IMR-90 (cell line): ENCODE data around the gene TMEM204. TPM values are rescaled to one million over a fixed set of nuclear protein-coding genes. Genes with fewer than 3 reads are reported as not detected.

Experiments
- ATAC-seq: fragments of 200-7000 bp; cut with Tn5 transposase; 2 replicates; pipeline ENCODE4 v1.9.1; 2020; ENCODE audit warnings: low read depth, mild to moderate bottlenecking, moderate library complexity
- BruUV-seq: library from RNA; stranded (reverse); fragments of 400-500 nt; replicated peaks from 2 replicates; lab custom pipeline; 2021; lab: Mats Ljungman, UMichigan
- CTCF ChIA-PET: fragments of 300-600 bp; formaldehyde crosslinking; extraction: SDS; loops from one replicate; lab custom pipeline; 2021; ENCODE audit warnings: antibody characterized with exemption; lab: Yijun Ruan, JAX
- POLR2A ChIA-PET: fragments of 300-600 bp; sonication (Branson Sonifier 250); formaldehyde crosslinking; loops from one replicate; lab custom pipeline; 2022; ENCODE audit warnings: antibody characterized with exemption; ENCODE audit not compliant: unreplicated experiment; lab: Charles Lee
- DNase-seq: peaks from one replicate; pipeline ENCODE4 v3.0.0; 2013
- H2AFZ ChIP-seq: replicated peaks from 2 replicates; pipeline ENCODE3; 2013; ENCODE audit warnings: low read length, mild to moderate bottlenecking; ENCODE audit not compliant: poor library complexity
- H2AK5ac ChIP-seq: 2 replicates; pipeline ENCODE4 v1.6.1; 2013; ENCODE audit warnings: low read depth, low read length, inconsistent platforms
- H2AK9ac ChIP-seq: replicated peaks from 2 replicates; pipeline ENCODE3; 2013; ENCODE audit warnings: mild to moderate bottlenecking, low read depth, low read length, moderate library complexity; ENCODE audit not compliant: poor library complexity
- H2BK120ac ChIP-seq: 2 replicates; pipeline ENCODE4 v1.6.1; 2013; ENCODE audit warnings: low read depth, low read length, inconsistent platforms
- H2BK15ac ChIP-seq: 3 replicates; pipeline ENCODE4 v1.6.1; 2013; ENCODE audit warnings: low read depth, low read length, inconsistent platforms
- H2BK20ac ChIP-seq: 2 replicates; pipeline ENCODE4 v1.6.1; 2013; ENCODE audit warnings: low read depth, mild to moderate bottlenecking, inconsistent platforms, low read length, moderate library complexity
- H2BK5ac ChIP-seq: 2 replicates; pipeline ENCODE4 v1.6.1; 2013; ENCODE audit warnings: mild to moderate bottlenecking, low read depth, low read length, inconsistent platforms; ENCODE audit not compliant: poor library complexity, severe bottlenecking
- H3K14ac ChIP-seq: replicated peaks from 2 replicates; pipeline ENCODE4 v1.6.1; 2013; ENCODE audit warnings: low read depth, low read length, inconsistent platforms
- H3K18ac ChIP-seq: 2 replicates; pipeline ENCODE4 v1.6.1; 2013; ENCODE audit warnings: low read depth, low read length, control low read depth
- H3K23ac ChIP-seq: 2 replicates; pipeline ENCODE4 v1.6.1; 2013; ENCODE audit warnings: low read depth, low read length, inconsistent platforms
- H3K27ac ChIP-seq: 2 replicates; pipeline ENCODE4 v1.5.1; 2013; ENCODE audit warnings: mild to moderate bottlenecking, control low read depth, low read length; ENCODE audit not compliant: insufficient read depth
- H3K27me3 ChIP-seq: 2 replicates; pipeline ENCODE4 v1.6.1; 2013; ENCODE audit warnings: low read length; ENCODE audit not compliant: control insufficient read depth, insufficient read depth
- H3K36me3 ChIP-seq: 2 replicates; pipeline ENCODE4 v1.6.1; 2013; ENCODE audit warnings: low read length, mixed read lengths; ENCODE audit not compliant: control insufficient read depth, insufficient read depth
- H3K4ac ChIP-seq: 2 replicates; pipeline ENCODE4 v1.6.1; 2013; ENCODE audit warnings: low read depth, low read length, inconsistent platforms
- H3K4me1 ChIP-seq: 2 replicates; pipeline ENCODE4 v1.6.1; 2013; ENCODE audit warnings: low read length, mixed read lengths; ENCODE audit not compliant: control insufficient read depth, insufficient read depth
- H3K4me2 ChIP-seq: 2 replicates; pipeline ENCODE4 v1.6.1; 2013; ENCODE audit warnings: low read depth, mild to moderate bottlenecking, control low read depth, low read length, moderate library complexity
- H3K4me3 ChIP-seq: 2 replicates; pipeline ENCODE4 v1.5.1; 2013; ENCODE audit warnings: low read depth, mild to moderate bottlenecking, control low read depth, low read length, moderate library complexity; ENCODE audit not compliant: insufficient read depth
- H3K56ac ChIP-seq: 2 replicates; pipeline ENCODE4 v1.6.1; 2013; ENCODE audit warnings: low read length, inconsistent platforms; ENCODE audit not compliant: insufficient read depth; ENCODE audit errors: extremely low read depth
- H3K79me1 ChIP-seq, 2 experiments: 2 replicates each; pipeline ENCODE4 v1.6.1; 2013; ENCODE audit warnings: low read length in 2 of 2, inconsistent platforms in 1 of 2, low read depth in 1 of 2
- H3K9ac ChIP-seq: 2 replicates; pipeline ENCODE4 v1.6.1; 2013; ENCODE audit warnings: low read depth, low read length, control low read depth
- H3K9me1 ChIP-seq: 2 replicates; pipeline ENCODE4 v1.6.1; 2013; ENCODE audit warnings: low read length, inconsistent platforms; ENCODE audit not compliant: insufficient read depth
- H3K9me3 ChIP-seq: 2 replicates; pipeline ENCODE4 v1.6.1; 2013; ENCODE audit warnings: low read length; ENCODE audit not compliant: control insufficient read depth, insufficient read depth
- H4K20me1 ChIP-seq: 2 replicates; pipeline ENCODE4 v1.6.1; 2013; ENCODE audit warnings: low read length, inconsistent platforms; ENCODE audit not compliant: insufficient read depth
- H4K5ac ChIP-seq: 2 replicates; pipeline ENCODE4 v1.6.1; 2013; ENCODE audit warnings: mild to moderate bottlenecking, low read depth, low read length, control low read depth
- H4K8ac ChIP-seq, 2 experiments: 2 replicates each; pipeline ENCODE4 v1.6.1; 2013; ENCODE audit warnings: low read depth in 2 of 2, low read length in 2 of 2, control low read depth in 1 of 2, inconsistent platforms in 1 of 2
- H4K91ac ChIP-seq: 2 replicates; pipeline ENCODE4 v1.6.1; 2013; ENCODE audit warnings: low read depth, low read length, inconsistent platforms; ENCODE audit not compliant: insufficient read depth
- CEBPB ChIP-seq: IDR thresholded peaks from 2 replicates; pipeline ENCODE4 v1.6.1; 2012; ENCODE audit warnings: low read depth, low read length, improper control_type of control experiment
- FOS ChIP-seq: fragments of 150-350 bp; IDR thresholded peaks from 2 replicates; pipeline ENCODE4 v1.6.1; 2016; ENCODE audit warnings: low read depth, low read length
- WGBS, 2 experiments: methylation state at CpG; one replicate each; pipeline versions ENCODE4 v1.1.5 to v1.1.7; 2013; ENCODE audit warnings: missing lambda C conversion rate in 2 of 2; ENCODE audit not compliant: insufficient read length in 1 of 2; ENCODE audit errors: extremely low coverage in 2 of 2; 5-methylcytosine and 5-hydroxymethylcytosine counted together
- dilution Hi-C: fragments of 300-500 bp; cut with HindIII; formaldehyde crosslinking; loops from one replicate; pipeline ENCODE4 v1.14.3; 2018; ENCODE audit warnings: low sequenced_read_pairs; ENCODE audit not compliant: unreplicated experiment
- in situ Hi-C: fragments of 300-500 bp; cut with MboI; formaldehyde crosslinking; loops from 3 replicates; pipeline ENCODE4 v1.14.3; 2019; ENCODE audit warnings: low sequenced_read_pairs, inconsistent platforms, mixed read lengths
- intact Hi-C: fragments of 100-400 bp; cut with micrococcal nuclease; formaldehyde crosslinking; loops from 2 replicates; pipeline ENCODE4 v1.10.0; 2022
- polyA plus RNA-seq, 3 experiments: library from polyadenylated mRNA; depleted of rRNA; stranded (reverse); fragments of >200 nt; gene quantifications; 2 replicates each; pipeline ENCODE4 v1.2.3, GENCODE V29; 2012; ENCODE audit warnings: low replicate concordance in 1 of 3
- total RNA-seq: library from RNA; depleted of rRNA; stranded (reverse); fragments of >200 nt; gene quantifications from 2 replicates; pipeline ENCODE4 v1.2.3, GENCODE V29; 2012

TMEM204 gene
- total and polyA plus RNA-seq, 2 of the 4 experiments (the other 2 are of a cell fraction): 7.0 to 12.3 TPM

DNA sequence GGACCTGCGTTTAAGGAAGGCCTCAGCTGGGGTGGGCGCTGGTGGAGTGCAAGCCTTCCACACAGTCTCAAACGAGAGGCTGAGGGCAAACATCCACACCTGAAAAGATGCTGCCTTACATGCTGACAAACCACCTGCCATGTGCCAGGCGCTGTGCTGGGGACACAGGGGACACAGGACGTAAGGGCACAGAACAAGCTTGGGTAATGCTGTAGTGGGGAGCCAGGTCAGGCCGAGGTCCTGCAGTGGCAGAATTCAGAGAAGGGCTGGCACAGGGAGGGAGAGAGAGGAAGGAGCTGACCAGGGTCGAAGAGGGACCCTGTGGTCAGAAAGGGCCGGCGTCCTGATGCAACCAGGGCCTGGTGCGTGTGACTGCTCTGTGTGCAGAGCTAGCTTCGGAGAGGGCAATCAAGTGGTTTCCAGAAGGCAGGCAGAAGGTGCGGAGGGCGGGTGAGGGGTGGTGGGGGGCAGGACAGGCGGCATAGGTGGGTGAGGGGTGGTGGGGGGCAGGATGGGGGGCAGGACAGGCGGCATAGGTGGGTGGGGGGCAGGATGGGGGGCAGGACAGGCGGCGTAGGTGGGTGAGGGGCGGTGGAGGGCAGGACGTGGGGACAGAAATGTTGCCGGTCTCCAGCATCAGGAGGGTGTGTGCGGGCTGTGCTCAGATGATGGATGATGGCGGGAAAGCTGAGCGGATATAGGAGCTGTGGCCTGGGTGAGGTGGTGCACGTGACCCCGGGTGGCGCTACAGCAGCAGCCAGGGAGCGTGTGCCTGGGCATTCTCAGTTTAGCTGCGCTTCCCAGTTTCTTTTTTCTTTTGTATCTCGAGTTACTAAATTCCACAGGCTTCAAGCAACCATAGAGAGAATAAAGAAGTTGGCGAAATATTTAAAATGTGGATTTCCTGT, 21.6 kb upstream of the TMEM204 start:
- ATAC-seq (no peak), DNase-seq (no peak)
- dilution Hi-C loops (no loop called here), in situ Hi-C loops (no loop called here), intact Hi-C loops (no loop called here)
- Histone ChIP-seq H3K18ac (no peak overlapping the region), H4K20me1 (no peaks in the 10 kb centered on the region; the same call in 1 of the 2 replicates), H2BK5ac (no peak overlapping the region), H2BK20ac (no peak overlapping the region), H3K4me2 (no peak overlapping the region), H2AK5ac (no peak overlapping the region), H3K27me3 (no peaks in the 10 kb centered on the region), H4K8ac (no peak overlapping the region), H3K9me3 (peaks cover 4% of the 10 kb centered on the region), H2BK15ac (no peak overlapping the region), H3K9ac (no peak overlapping the region), H3K36me3 (peaks cover 21% of the 10 kb centered on the region), H4K5ac (no peak overlapping the region), H3K14ac (no peak overlapping the region), H3K27ac (no peak overlapping the region), H3K4me1 (no peaks in the 10 kb centered on the region), H2BK120ac (no peak overlapping the region), H3K23ac (no peak overlapping the region), H3K56ac (no peak overlapping the region), H4K91ac (no peak overlapping the region), H3K4me3 (no peak overlapping the region), H3K79me1 (no peaks in the 10 kb centered on the region), H2AFZ (no peak overlapping the region), H2AK9ac (no peak overlapping the region), H3K9me1 (no peaks in the 10 kb centered on the region), H3K4ac (no peak overlapping the region)
- ChIA-PET CTCF (no interaction called here), POLR2A (no interaction called here)
- TF ChIP-seq CEBPB (no peak), FOS (no peak)
- 76% methylated on average over 9 of the region's 30 CpGs; no CpG with 5 or more reads in 1 of the 2 experiments for WGBS, 2 experiments
- BruUV-seq: no TSS peak
